ENCODE measurements around the gene CDC6.

- TF ChIP-seq CTCF (conservative IDR thresholded peaks at IDR 0.05) (no peak), ZFX (IDR thresholded peaks at IDR 0.05) (no peak)
These were observed 59.8 kb downstream of the CDC6 start for GRCh38 chr17:40347319-40348135.
